Muscle layer of duodenum (tissue), 2 donors: ENCODE measurements around the gene TBCD.

Source experiments
- H3K27ac ChIP-seq: one replicate; pipeline ENCODE4 v1.7.0; 2013; ENCODE audit warnings: mild to moderate bottlenecking, low read length
- H3K27me3 ChIP-seq: one replicate; pipeline ENCODE4 v1.7.0; 2013; ENCODE audit warnings: low read depth, mild to moderate bottlenecking, control low read depth, low read length
- H3K36me3 ChIP-seq, 2 donors: one replicate each; pipeline ENCODE4 v1.7.0; 2013; ENCODE audit warnings: low read length in 2 of 2, control low read depth in 1 of 2, mild to moderate bottlenecking in 1 of 2; ENCODE audit not compliant: insufficient read depth in 2 of 2, control insufficient read depth in 1 of 2
- H3K4me1 ChIP-seq, 2 donors: one replicate each; pipeline ENCODE4 v1.7.0; 2013; ENCODE audit warnings: low read length in 2 of 2, mild to moderate bottlenecking in 2 of 2, control low read depth in 1 of 2, moderate library complexity in 1 of 2; ENCODE audit not compliant: insufficient read depth in 2 of 2, control insufficient read depth in 1 of 2
- H3K4me3 ChIP-seq, 2 donors: one replicate each; pipeline ENCODE4 v1.7.0; 2013; ENCODE audit warnings: low read length in 2 of 2, low read depth in 1 of 2, mild to moderate bottlenecking in 1 of 2
- H3K9me3 ChIP-seq, 2 donors: one replicate each; pipeline ENCODE4 v1.7.0; 2013; ENCODE audit warnings: low read length in 2 of 2, control low read depth in 1 of 2, mild to moderate bottlenecking in 1 of 2; ENCODE audit not compliant: control insufficient read depth in 1 of 2
- donor health status: healthy.

TBCD gene

DNA sequence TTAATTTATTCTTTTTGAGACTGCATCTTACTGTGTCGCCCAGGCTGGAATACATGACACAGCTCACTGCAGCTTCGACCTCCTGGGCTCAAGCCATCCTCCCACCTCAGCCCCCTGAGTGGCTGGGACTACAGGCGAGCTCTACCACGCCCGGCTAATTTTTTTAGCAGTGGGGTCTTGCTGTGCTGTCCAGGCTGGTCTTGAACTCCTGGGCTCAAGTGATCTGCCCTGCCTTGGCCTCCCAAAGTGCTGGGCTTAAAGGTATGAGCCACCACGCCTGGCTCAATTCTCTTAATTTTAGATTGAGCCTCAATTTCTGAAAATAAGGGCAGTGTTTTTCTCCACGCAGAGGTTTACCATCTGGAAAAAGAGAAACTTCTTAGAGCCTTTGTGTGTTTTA, 46.9 kb downstream of the TBCD start:
- peaks cover 5 to 14% of the 10 kb centered on the region in 2 donors for H3K36me3 ChIP-seq
- peaks cover 0 to 11% of the 10 kb centered on the region in 2 donors for H3K4me1 ChIP-seq
- no peak overlapping the region for H3K27ac ChIP-seq

DNA sequence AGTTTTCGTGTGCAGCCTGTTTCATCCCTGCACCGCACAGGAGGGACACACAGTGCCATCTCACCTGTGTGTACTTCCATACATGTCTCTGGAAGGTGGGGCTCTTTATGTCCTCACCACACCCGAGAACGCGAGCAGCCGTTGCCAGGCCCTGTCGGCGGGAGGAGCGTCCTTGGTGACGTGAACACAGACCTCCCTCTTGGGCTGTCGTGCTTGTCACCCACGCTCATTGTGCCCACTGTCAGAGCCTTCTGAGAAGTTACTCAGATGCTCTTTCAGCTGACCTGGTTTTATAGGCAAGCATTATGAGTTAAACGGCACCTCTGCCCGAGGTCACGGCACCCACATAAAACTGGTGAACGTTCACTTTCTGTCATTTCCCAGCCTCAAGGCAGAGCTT, 47.7 kb downstream of the TBCD start:
- Histone ChIP-seq H3K27me3 (no peaks in the 10 kb centered on the region), H3K36me3 (peaks cover 5 to 14% of the 10 kb centered on the region in 2 donors), H3K27ac (no peak overlapping the region), H3K4me3 (no peak overlapping the region), H3K9me3 (no peaks in the 10 kb centered on the region), H3K4me1 (peaks cover 0 to 3% of the 10 kb centered on the region in 2 donors)

More for the DNA sequence above, 46.9 kb downstream of the TBCD start:
- Histone ChIP-seq H3K9me3 (no peaks in the 10 kb centered on the region), H3K4me3 (no peak overlapping the region), H3K27me3 (no peaks in the 10 kb centered on the region)

DNA sequence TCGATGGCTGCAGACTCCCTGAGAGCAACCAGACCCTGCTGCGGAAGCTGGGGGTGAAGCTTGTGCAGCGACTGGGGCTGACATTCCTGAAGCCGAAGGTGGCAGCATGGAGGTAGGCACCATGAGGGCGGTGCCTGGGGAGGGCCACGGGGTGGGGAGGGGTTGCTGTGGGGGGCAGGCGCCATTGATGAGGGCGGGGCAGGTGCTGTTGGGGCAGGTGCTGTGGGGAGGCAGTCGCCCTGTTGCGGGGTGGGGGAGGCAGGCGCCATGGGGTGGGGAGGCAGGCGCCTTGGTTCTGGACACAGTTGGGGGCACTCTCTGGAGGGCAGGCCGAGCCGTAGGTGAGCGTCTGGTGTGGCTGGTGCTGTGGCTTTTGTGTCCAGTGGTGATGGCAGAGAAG, 49.0 kb downstream of the TBCD start:
- Histone ChIP-seq H3K4me1 (no peaks in the 10 kb centered on the region), H3K9me3 (no peaks in the 10 kb centered on the region), H3K36me3 (peaks cover 5 to 15% of the 10 kb centered on the region in 2 donors), H3K27me3 (no peaks in the 10 kb centered on the region), H3K4me3 (no peak overlapping the region), H3K27ac (no peak overlapping the region)

DNA sequence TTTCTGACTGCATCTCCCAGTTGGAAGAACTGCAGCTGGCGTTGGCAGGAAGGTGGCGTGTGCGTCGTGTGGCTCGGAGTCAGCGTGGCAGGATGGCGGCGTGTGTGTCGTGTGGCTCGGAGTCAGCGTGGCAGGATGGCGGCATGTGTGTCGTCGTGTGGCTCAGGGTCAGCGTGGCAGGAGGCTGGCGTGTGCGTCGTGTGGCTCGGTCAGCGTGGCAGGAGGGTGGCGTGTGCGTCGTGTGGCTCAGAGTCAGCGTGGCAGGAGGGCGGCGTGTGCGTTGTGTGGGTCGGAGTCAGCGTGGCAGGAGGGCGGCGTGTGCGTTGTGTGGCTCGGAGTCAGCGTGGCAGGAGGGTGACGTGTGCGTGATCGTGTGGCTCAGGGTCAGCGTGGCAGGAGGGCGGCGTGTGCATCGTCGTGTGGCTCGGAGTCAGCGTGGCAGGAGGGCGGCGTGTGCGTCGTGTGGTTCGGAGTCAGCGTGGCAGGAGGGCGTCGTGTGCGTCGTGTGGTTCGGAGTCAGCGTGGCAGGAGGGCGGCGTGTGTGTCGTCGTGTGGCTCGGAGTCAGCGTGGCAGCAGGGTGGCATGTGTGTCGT, 49.6 kb downstream of the TBCD start:
- H3K27me3 ChIP-seq = no peaks in the 10 kb centered on the region
- H3K4me3 ChIP-seq = no peak overlapping the region
- no peaks in the 10 kb centered on the region for H3K9me3 ChIP-seq

DNA sequence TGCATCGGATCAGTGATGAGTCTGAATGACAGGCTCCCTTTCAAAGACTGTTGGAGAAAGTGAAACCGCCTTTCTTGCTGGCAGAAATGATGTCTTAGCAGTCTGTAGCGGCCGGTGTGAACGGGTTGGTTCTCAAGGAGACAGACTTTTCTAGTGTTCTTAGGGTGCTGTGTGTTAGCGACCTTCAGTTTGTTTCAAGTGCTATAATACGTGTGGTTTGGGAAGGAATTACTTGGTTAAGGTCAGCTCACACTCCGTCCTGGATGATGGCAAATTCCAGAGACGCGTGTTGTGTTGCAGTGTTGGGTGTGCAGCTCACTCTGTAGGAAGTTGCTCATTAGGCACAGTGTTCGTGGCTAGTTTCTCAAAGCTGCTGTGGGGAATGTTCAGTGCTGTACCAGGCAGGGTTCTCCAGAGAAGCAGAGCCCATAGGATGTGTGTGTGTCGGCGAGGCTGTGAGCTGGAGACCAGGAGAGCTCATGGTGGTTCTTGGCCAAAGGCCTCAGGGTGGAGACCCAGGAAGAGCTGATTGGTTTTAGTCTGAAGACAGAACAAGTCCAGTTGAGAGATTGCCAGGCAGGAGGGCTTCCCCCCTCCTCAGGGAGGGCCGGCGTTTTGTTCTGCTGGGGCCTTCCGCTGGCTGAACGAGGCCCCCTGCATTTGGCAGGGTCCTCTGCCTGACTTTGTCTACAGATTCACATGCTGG, 50.4 kb downstream of the TBCD start:
- Histone ChIP-seq H3K27ac (no peak overlapping the region), H3K36me3 (peaks cover 5 to 26% of the 10 kb centered on the region in 2 donors), H3K4me1 (peaks cover 0 to 2% of the 10 kb centered on the region in 2 donors), H3K9me3 (no peaks in the 10 kb centered on the region), H3K4me3 (no peak overlapping the region), H3K27me3 (no peaks in the 10 kb centered on the region)

More for the DNA sequence above, 49.6 kb downstream of the TBCD start:
- peaks cover 5 to 20% of the 10 kb centered on the region in 2 donors for H3K36me3 ChIP-seq
- peaks cover 0 to 2% of the 10 kb centered on the region in 2 donors for H3K4me1 ChIP-seq
- no peak overlapping the region for H3K27ac ChIP-seq

DNA sequence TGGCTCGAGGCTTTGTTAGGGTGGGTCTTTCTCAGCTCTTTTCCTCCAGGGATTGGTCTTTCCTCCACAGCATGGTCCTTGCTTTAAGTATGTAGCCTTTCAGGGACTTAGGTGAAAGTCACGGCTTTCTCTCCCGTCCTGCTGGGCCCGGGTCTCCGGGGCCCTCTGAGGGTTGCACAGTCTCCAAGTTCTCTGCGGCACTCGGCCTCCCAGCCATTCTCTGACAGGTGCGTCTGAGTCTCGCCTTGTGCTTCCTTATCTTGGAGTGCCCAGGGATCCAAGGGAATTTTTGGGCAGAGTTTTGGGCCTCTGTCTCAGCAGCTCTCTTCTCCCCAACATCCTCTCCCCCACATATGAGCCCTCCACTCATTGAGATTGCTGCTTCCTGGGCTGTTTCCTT, 51.3 kb downstream of the TBCD start:
- no peaks in the 10 kb centered on the region for H3K9me3 ChIP-seq
- no peak overlapping the region for H3K4me3 ChIP-seq
- H3K4me1 ChIP-seq = peaks cover 0 to 2% of the 10 kb centered on the region in 2 donors
- peaks cover 5 to 31% of the 10 kb centered on the region in 2 donors for H3K36me3 ChIP-seq
- H3K27ac ChIP-seq = no peak overlapping the region
- H3K27me3 ChIP-seq = no peaks in the 10 kb centered on the region

DNA sequence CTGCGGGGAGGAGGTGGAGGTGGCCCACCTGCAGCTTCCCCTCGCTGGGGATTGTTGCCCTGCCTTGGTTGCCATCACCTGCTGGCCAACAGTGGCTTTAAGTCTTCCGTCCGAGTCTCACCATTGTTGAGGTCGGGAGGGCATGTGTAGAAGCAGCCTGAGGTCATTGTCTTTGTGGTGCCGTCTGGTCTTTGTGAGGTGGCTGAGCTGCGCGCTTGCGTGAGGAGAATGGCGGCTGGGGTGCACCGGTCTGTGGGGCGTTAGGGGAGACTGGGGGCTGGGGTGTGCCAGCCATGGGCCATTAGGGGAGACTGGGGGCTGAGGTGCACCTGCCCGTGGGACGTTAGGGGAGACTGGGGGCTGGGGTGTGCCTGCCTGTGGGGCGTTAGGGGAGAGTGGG, 51.7 kb downstream of the TBCD start:
- H3K4me1 ChIP-seq = peaks cover 0 to 2% of the 10 kb centered on the region in 2 donors
- H3K4me3 ChIP-seq = no peak overlapping the region
- H3K9me3 ChIP-seq = no peaks in the 10 kb centered on the region
- H3K27ac ChIP-seq = no peak overlapping the region
- peaks cover 5 to 31% of the 10 kb centered on the region in 2 donors for H3K36me3 ChIP-seq
- no peaks in the 10 kb centered on the region for H3K27me3 ChIP-seq

DNA sequence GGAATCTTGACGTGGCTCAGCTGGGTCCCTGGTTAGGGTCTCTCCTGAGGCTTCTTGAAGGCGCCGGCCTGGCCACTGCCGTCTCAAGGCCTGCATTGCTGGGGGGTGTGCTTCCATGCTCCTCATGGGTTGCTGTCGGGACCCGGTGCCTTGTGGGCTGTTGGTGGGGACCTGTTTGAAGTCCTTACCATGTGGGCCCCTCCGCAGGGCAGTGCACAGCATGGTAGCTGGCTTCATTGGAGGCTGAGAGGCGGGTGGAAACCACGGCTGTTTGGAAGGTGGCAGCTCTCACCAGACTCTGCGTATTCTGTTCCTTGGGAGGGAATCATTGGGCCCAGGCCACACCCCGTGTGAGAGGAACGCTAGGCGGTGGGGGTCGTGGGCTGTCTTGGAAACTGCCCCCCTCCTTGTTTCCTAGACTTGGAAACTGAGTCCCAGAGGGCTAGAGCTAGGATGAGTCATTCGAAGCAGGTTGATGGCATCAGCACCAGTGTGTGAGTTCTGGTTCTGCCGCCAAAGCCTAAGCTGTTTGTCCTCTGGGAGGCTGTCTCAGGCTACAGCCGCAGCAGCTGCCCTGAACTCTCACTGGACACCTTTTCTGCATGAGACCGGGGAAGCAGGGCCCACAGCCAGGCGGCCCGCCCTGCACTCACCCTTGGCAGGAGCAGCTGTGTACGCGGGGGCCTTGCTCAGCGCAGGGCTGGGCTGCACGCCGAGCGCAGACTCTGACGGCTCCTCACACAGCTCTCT, 52.8 kb downstream of the TBCD start:
- Histone ChIP-seq H3K9me3 (no peaks in the 10 kb centered on the region), H3K4me3 (no peak overlapping the region), H3K36me3 (peaks cover 5 to 33% of the 10 kb centered on the region in 2 donors), H3K4me1 (peaks cover 0 to 2% of the 10 kb centered on the region in 2 donors), H3K27ac (no peak overlapping the region), H3K27me3 (no peaks in the 10 kb centered on the region)

DNA sequence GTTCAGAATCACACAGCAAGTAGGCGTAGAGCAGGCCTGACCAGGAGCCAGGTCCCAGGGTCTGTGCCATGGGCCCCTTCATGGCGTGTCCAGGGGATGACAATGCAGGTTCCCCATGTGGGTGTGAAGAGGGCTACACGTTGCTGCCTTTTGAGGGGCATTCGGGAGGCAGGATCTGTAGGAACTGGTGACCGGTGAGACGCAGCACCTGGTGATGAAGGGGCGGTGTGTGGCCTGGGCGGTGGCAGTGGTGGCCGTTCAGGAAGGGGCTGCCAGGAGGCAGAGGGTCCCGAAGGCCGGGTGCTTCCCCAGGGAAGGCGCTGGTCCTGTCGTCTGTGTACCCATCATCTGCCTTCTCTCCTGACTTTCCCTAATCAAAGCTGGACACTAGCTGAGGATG, 53.4 kb downstream of the TBCD start:
- Histone ChIP-seq H3K9me3 (no peaks in the 10 kb centered on the region), H3K27me3 (no peaks in the 10 kb centered on the region), H3K36me3 (peaks cover 5 to 34% of the 10 kb centered on the region in 2 donors), H3K4me3 (no peak overlapping the region), H3K27ac (no peak overlapping the region), H3K4me1 (peaks cover 0 to 2% of the 10 kb centered on the region in 2 donors)

DNA sequence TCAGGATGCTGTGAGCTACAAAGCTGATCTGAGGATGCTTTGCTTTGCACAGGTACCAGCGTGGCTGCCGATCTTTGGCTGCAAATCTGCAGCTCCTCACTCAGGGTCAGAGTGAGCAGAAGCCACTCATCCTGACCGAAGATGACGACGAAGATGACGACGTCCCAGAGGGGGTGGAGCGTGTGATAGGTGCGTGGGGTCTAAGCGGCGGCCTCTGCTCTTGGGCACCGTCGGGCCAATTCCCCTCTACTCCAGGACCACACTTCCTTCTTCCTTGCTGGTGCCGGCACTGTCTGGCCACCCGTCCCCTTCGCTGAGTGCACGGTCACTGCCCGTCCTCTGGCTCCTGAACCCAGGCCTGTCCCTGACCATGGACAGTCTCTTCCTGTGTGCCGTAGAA, 54.0 kb downstream of the TBCD start:
- Histone ChIP-seq H3K27me3 (no peaks in the 10 kb centered on the region), H3K9me3 (no peaks in the 10 kb centered on the region), H3K36me3 (peaks cover 0 to 33% of the 10 kb centered on the region in 2 donors), H3K4me3 (no peak overlapping the region), H3K4me1 (peaks cover 0 to 2% of the 10 kb centered on the region in 2 donors), H3K27ac (no peak overlapping the region)

DNA sequence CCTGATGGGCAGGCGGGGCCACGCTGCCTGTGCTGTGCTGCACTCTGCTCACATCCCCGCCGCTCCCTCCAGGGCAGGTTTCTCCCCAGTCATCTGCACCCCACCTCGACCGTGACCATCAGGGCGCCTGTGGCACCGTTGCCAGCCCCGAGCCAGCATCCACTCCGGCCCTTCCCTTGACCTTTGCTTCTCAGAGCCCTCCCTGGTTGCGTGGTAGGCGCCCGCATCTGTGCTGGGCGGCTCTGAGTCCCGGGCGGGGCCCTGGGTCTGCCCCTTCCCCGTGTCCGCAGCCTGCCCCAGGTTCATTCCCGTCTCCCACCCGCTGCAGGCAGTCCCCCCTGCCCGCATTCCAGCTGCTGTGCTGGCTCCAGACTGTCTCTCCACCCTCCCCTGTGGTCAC, 54.8 kb downstream of the TBCD start:
- Histone ChIP-seq H3K4me3 (no peak overlapping the region), H3K27ac (no peak overlapping the region), H3K36me3 (peaks cover 0 to 38% of the 10 kb centered on the region in 2 donors), H3K4me1 (peaks cover 0 to 2% of the 10 kb centered on the region in 2 donors), H3K9me3 (no peaks in the 10 kb centered on the region), H3K27me3 (no peaks in the 10 kb centered on the region)
